ENCODE data around the gene FAM168A.

DNA sequence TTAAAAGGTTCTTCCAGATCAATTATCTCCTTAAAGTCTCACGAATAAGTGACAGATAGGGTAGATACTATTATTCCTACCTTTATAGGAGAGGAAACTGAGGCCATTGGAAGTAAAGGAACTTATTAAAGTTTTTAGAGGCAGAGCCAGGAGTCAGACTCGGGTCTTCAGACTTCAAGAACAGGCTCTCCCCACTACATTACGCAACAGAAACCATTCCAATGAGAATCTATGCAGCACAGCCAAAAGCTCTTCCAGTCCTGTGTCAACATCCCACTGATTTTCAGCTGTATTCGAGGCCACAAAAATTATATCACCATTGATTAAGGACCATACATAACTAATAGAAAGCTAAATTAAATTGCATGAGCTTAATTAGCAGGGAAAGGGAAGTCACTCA lies 144.3 kb downstream of the FAM168A start:
- TF ChIP-seq, protein P1, sequence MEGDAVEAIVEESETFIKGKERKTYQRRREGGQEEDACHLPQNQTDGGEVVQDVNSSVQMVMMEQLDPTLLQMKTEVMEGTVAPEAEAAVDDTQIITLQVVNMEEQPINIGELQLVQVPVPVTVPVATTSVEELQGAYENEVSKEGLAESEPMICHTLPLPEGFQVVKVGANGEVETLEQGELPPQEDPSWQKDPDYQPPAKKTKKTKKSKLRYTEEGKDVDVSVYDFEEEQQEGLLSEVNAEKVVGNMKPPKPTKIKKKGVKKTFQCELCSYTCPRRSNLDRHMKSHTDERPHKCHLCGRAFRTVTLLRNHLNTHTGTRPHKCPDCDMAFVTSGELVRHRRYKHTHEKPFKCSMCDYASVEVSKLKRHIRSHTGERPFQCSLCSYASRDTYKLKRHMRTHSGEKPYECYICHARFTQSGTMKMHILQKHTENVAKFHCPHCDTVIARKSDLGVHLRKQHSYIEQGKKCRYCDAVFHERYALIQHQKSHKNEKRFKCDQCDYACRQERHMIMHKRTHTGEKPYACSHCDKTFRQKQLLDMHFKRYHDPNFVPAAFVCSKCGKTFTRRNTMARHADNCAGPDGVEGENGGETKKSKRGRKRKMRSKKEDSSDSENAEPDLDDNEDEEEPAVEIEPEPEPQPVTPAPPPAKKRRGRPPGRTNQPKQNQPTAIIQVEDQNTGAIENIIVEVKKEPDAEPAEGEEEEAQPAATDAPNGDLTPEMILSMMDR (IDR thresholded peaks at IDR 0.05) = no peak
- no peak for TF ChIP-seq MAZ (IDR thresholded peaks at IDR 0.05; ENCODE audit: borderline replicate concordance, low read depth, low read length)
- TF ChIP-seq, protein P2, sequence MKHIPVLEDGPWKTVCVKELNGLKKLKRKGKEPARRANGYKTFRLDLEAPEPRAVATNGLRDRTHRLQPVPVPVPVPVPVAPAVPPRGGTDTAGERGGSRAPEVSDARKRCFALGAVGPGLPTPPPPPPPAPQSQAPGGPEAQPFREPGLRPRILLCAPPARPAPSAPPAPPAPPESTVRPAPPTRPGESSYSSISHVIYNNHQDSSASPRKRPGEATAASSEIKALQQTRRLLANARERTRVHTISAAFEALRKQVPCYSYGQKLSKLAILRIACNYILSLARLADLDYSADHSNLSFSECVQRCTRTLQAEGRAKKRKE (CRISPR knock-in tag; IDR thresholded peaks at IDR 0.05; ENCODE audit: low read depth) = no peak
- TF ChIP-seq NR3C1 (IDR thresholded peaks at IDR 0.05) = no peak
- no peak for TF ChIP-seq POLR2A (IDR thresholded peaks at IDR 0.05; ENCODE audit: low read length)
- TF ChIP-seq EP300 (IDR thresholded peaks at IDR 0.05) = no peak

Measured in A549 (cell line).